Tibial nerve (tissue), 3 donors: ENCODE measurements around the gene TMA7.

Experiments
- CTCF ChIP-seq, 5 experiments: fragments of 200-600 bp in 3 of 5; fragments of 450-650 bp in 2 of 5; sonication (generic) in 3 of 5; IDR thresholded peaks; one replicate each; pipeline ENCODE4 v1.5.1; 2016 to 2019; ENCODE audit warnings: antibody characterized with exemption in 5 of 5, mild to moderate bottlenecking in 3 of 5, moderate library complexity in 2 of 5
- POLR2A ChIP-seq, 2 donors: fragments of 450-650 bp; IDR thresholded peaks; one replicate each; pipeline ENCODE4 v1.6.1; 2017; ENCODE audit warnings: antibody characterized with exemption in 2 of 2, mild to moderate bottlenecking in 2 of 2, moderate library complexity in 2 of 2

- no peak for TF ChIP-seq CTCF (IDR thresholded peaks at IDR 0.05)
- TF ChIP-seq POLR2A (IDR thresholded peaks at IDR 0.05), result no peak
Observed at GRCh38 chr3:48422272-48422671, 17.8 kb upstream of the TMA7 start.
